Hepatocyte (in vitro differentiated cells): ENCODE measurements around the gene RFX4. TPM values are rescaled to one million over a fixed set of nuclear protein-coding genes. Genes with fewer than 3 reads are reported as not detected.

Experiments
- DNase-seq: peaks from one replicate; pipeline ENCODE4 v3.0.0-alpha.2; 2016; ENCODE audit warnings: low spot score
- H2AFZ ChIP-seq: fragments of 200-600 bp; sonication (generic); 2 replicates; pipeline ENCODE4 v1.6.0; 2016; ENCODE audit warnings: antibody characterized with exemption, mild to moderate bottlenecking
- H3K27ac ChIP-seq: fragments of 200-600 bp; sonication (generic); 2 replicates; pipeline ENCODE4 v1.5.1; 2016; ENCODE audit warnings: mild to moderate bottlenecking
- H3K27me3 ChIP-seq: fragments of 200-600 bp; sonication (generic); 2 replicates; pipeline ENCODE4 v1.6.1; 2016
- H3K36me3 ChIP-seq: fragments of 200-600 bp; sonication (generic); replicated peaks from 2 replicates; pipeline ENCODE4 v1.5.1; 2016; ENCODE audit warnings: low read depth; ENCODE audit not compliant: insufficient read depth
- H3K4me1 ChIP-seq: fragments of 200-600 bp; sonication (generic); 2 replicates; pipeline ENCODE4 v1.5.1; 2016; ENCODE audit warnings: mild to moderate bottlenecking, moderate library complexity; ENCODE audit not compliant: insufficient read depth
- H3K4me2 ChIP-seq: fragments of 200-600 bp; sonication (generic); 2 replicates; pipeline ENCODE4 v1.6.0; 2016
- H3K4me3 ChIP-seq: fragments of 200-600 bp; sonication (generic); 2 replicates; pipeline ENCODE4 v1.5.1; 2016; ENCODE audit warnings: mild to moderate bottlenecking
- H3K79me2 ChIP-seq: fragments of 200-600 bp; sonication (generic); 2 replicates; pipeline ENCODE4 v1.6.0; 2017; ENCODE audit warnings: mild to moderate bottlenecking
- H3K9me2 ChIP-seq: fragments of 200-600 bp; sonication (generic); replicated peaks from 2 replicates; pipeline ENCODE4 v1.6.0; 2017; ENCODE audit warnings: mild to moderate bottlenecking; ENCODE audit not compliant: insufficient read depth
- H3K9me3 ChIP-seq: fragments of 200-600 bp; sonication (generic); 2 replicates; pipeline ENCODE4 v1.5.1; 2016; ENCODE audit warnings: low read depth, mild to moderate bottlenecking
- H4K20me1 ChIP-seq: fragments of 200-600 bp; sonication (generic); 2 replicates; pipeline ENCODE4 v1.6.0; 2016; ENCODE audit warnings: mild to moderate bottlenecking; ENCODE audit not compliant: insufficient read depth, poor library complexity, severe bottlenecking
- CTCF ChIP-seq: fragments of 200-600 bp; sonication (generic); IDR thresholded peaks from 2 replicates; pipeline ENCODE4 v1.5.1; 2016; ENCODE audit warnings: antibody characterized with exemption, mild to moderate bottlenecking; ENCODE audit not compliant: poor library complexity
- EZH2 ChIP-seq: fragments of 200-600 bp; sonication (generic); IDR thresholded peaks from 2 replicates; pipeline ENCODE4 v1.6.1; 2016; ENCODE audit warnings: antibody characterized with exemption, mild to moderate bottlenecking, borderline replicate concordance
- EZH2phosphoT487 ChIP-seq: fragments of 200-600 bp; sonication (generic); IDR thresholded peaks from one replicate; pipeline ENCODE4 v1.6.1; 2018; ENCODE audit warnings: antibody characterized with exemption, mild to moderate bottlenecking, low read depth, moderate library complexity; ENCODE audit not compliant: unreplicated experiment, severe bottlenecking
- WGBS: methylation state at CpG from one replicate; pipeline ENCODE4 v1.1.6; 2016; ENCODE audit warnings: low lambda C conversion rate; ENCODE audit errors: missing lambda C conversion rate; 5-methylcytosine and 5-hydroxymethylcytosine counted together
- polyA plus RNA-seq: library from polyadenylated mRNA; unstranded; fragments of >200 nt; fragmentation: Nextera tagmentation; extraction: Ambion mirVana; gene quantifications from 2 replicates; pipeline ENCODE4 v1.2.1, GENCODE V29; 2016
- total RNA-seq: library from RNA; depleted of rRNA; stranded (reverse); fragments of >200 nt; gene quantifications from 2 replicates; pipeline ENCODE4 v1.2.3, GENCODE V29; 2014

The RFX4 gene
- total and polyA plus RNA-seq, 2 experiments from 2014 or later = not detected

GRCh38 chr12:106801167-106801708, 218.4 kb downstream of the RFX4 start:
- H3K27ac ChIP-seq = no peak overlapping the region
- no peak overlapping the region for H3K4me3 ChIP-seq
- no peak overlapping the region for H2AFZ ChIP-seq
- H3K9me2 ChIP-seq = no peaks in the 10 kb centered on the region
- H3K79me2 ChIP-seq = no peaks in the 10 kb centered on the region
- DNase-seq = no peak
- no peaks in the 10 kb centered on the region for H4K20me1 ChIP-seq
- H3K27me3 ChIP-seq = no peaks in the 10 kb centered on the region
- H3K9me3 ChIP-seq = no peaks in the 10 kb centered on the region
- H3K4me1 ChIP-seq = no peaks in the 10 kb centered on the region
- H3K4me2 ChIP-seq = no peak overlapping the region
- TF ChIP-seq CTCF (no peak), EZH2phosphoT487 (no peak), EZH2 (no peak)
- 83% methylated on average over 1 of the region's 1 CpG for WGBS
- no peaks in the 10 kb centered on the region for H3K36me3 ChIP-seq

- no peaks in the 10 kb centered on the region for H3K79me2 ChIP-seq
- H3K9me2 ChIP-seq = no peaks in the 10 kb centered on the region
- WGBS = 90% methylated on average over 4 of the region's 4 CpGs
- no peaks in the 10 kb centered on the region for H4K20me1 ChIP-seq
- no peaks in the 10 kb centered on the region for H3K36me3 ChIP-seq
- no peaks in the 10 kb centered on the region for H3K4me1 ChIP-seq
- DNase-seq = no peak
- TF ChIP-seq EZH2phosphoT487 = no peak
- TF ChIP-seq EZH2 = no peak
- TF ChIP-seq CTCF = no peak
- no peak overlapping the region for H3K4me2 ChIP-seq
- H3K9me3 ChIP-seq = no peaks in the 10 kb centered on the region
- no peak overlapping the region for H3K4me3 ChIP-seq
- H3K27me3 ChIP-seq = no peaks in the 10 kb centered on the region
- no peak overlapping the region for H2AFZ ChIP-seq
- no peak overlapping the region for H3K27ac ChIP-seq
Observed at GRCh38 chr12:106801830-106802533, 219.2 kb downstream of the RFX4 start.

- H4K20me1 ChIP-seq = no peaks in the 10 kb centered on the region
- no peaks in the 10 kb centered on the region for H3K27me3 ChIP-seq
- H3K36me3 ChIP-seq = no peaks in the 10 kb centered on the region
- H3K79me2 ChIP-seq = no peaks in the 10 kb centered on the region
- WGBS = 39% methylated on average over 3 of the region's 3 CpGs
- no peaks in the 10 kb centered on the region for H3K4me1 ChIP-seq
- no peaks in the 10 kb centered on the region for H3K9me3 ChIP-seq
- H3K9me2 ChIP-seq = no peaks in the 10 kb centered on the region
- H2AFZ ChIP-seq = no peak overlapping the region
- H3K4me2 ChIP-seq = no peak overlapping the region
- no peak overlapping the region for H3K27ac ChIP-seq
- TF ChIP-seq EZH2phosphoT487 = no peak
- TF ChIP-seq EZH2 = no peak
- TF ChIP-seq CTCF = no peak
- no peak for DNase-seq
- no peak overlapping the region for H3K4me3 ChIP-seq
Observed at GRCh38 chr12:106804668-106805067, 221.9 kb downstream of the RFX4 start.

Other genes starting within 250 kb of the RFX4 start
- 9.6 and 10.4 TPM in 2 replicates for gene POLR3B, start 225.3 kb upstream of the RFX4 start, total RNA-seq
- 8.1 and 8.4 TPM in 2 replicates for gene POLR3B, start 225.3 kb upstream of the RFX4 start, polyA plus RNA-seq
- gene RIC8B, start 191.7 kb downstream of the RFX4 start, total RNA-seq = 10.6 and 13.3 TPM in 2 replicates
- 5.4 and 8.8 TPM in 2 replicates for gene RIC8B, start 191.7 kb downstream of the RFX4 start, polyA plus RNA-seq